Upper lobe of left lung (tissue), 4 donors: ENCODE data around the gene COL11A1.

Experiments
- EP300 ChIP-seq, 4 donors: sonication (generic); formaldehyde crosslinking; IDR thresholded peaks; one replicate each; pipeline ENCODE4 v1.5.1; 2017; ENCODE audit warnings: antibody characterized with exemption in 4 of 4, control low read depth in 2 of 4
- POLR2A ChIP-seq, 4 donors: fragments of 450-650 bp; IDR thresholded peaks; one replicate each; pipeline ENCODE4 v1.5.1; 2016 to 2017; ENCODE audit warnings: antibody characterized with exemption in 4 of 4, mild to moderate bottlenecking in 2 of 4
- POLR2AphosphoS5 ChIP-seq, 2 donors: sonication (generic); formaldehyde crosslinking; IDR thresholded peaks; one replicate each; pipeline ENCODE4 v1.5.1; 2017; ENCODE audit warnings: antibody characterized with exemption in 2 of 2
- TF ChIP-seq, protein P1 (sequence below), 6 experiments: fragments of 450-650 bp in 4 of 6; fragments of 200-600 bp in 2 of 6; sonication (generic) in 2 of 6; IDR thresholded peaks; one replicate each; pipeline ENCODE4 v1.5.1; 2016 to 2019; ENCODE audit warnings: antibody characterized with exemption in 6 of 6

DNA sequence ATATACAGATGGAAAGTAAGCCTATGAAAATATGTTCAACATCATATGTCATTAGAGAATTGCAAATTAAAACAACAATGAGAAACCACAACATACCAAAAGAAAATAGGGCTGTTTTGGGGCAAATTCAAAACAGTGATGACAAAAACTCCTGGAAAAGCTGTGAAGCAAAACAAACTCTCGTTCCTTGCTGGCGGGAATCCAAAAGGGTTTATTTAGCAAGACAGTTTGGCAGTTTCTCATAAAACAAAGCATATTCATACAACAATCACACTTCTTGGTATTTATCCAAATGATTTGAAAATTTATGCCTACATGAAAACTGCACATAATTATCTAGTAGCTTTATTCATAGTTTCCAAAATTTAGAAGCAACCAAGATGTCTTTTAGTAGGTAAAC is 44.4 kb downstream of the COL11A1 start:
- TF ChIP-seq EP300 (IDR thresholded peaks at IDR 0.05) = no peak
- TF ChIP-seq POLR2A (IDR thresholded peaks at IDR 0.05) = no peak
- TF ChIP-seq, protein P1, sequence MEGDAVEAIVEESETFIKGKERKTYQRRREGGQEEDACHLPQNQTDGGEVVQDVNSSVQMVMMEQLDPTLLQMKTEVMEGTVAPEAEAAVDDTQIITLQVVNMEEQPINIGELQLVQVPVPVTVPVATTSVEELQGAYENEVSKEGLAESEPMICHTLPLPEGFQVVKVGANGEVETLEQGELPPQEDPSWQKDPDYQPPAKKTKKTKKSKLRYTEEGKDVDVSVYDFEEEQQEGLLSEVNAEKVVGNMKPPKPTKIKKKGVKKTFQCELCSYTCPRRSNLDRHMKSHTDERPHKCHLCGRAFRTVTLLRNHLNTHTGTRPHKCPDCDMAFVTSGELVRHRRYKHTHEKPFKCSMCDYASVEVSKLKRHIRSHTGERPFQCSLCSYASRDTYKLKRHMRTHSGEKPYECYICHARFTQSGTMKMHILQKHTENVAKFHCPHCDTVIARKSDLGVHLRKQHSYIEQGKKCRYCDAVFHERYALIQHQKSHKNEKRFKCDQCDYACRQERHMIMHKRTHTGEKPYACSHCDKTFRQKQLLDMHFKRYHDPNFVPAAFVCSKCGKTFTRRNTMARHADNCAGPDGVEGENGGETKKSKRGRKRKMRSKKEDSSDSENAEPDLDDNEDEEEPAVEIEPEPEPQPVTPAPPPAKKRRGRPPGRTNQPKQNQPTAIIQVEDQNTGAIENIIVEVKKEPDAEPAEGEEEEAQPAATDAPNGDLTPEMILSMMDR (IDR thresholded peaks at IDR 0.05) = no peak
- TF ChIP-seq POLR2AphosphoS5 (IDR thresholded peaks at IDR 0.05) = no peak
